Neural cell (in vitro differentiated cells): ENCODE results near the gene ARHGAP6.

Experiments
- CTCF ChIP-seq: fragments of 450-650 bp; IDR thresholded peaks from 2 replicates; pipeline ENCODE4 v1.5.1; 2014; ENCODE audit warnings: antibody characterized with exemption, mild to moderate bottlenecking, moderate library complexity; ENCODE audit not compliant: poor library complexity, severe bottlenecking
- MXI1 ChIP-seq: fragments of 450-650 bp; conservative IDR thresholded peaks from 2 replicates; pipeline ENCODE4 v1.6.1; 2014; ENCODE audit warnings: antibody characterized with exemption, mild to moderate bottlenecking; ENCODE audit not compliant: poor library complexity, severe bottlenecking
- POLR2AphosphoS5 ChIP-seq: IDR thresholded peaks from 2 replicates; pipeline ENCODE4 v1.6.1; 2012

DNA sequence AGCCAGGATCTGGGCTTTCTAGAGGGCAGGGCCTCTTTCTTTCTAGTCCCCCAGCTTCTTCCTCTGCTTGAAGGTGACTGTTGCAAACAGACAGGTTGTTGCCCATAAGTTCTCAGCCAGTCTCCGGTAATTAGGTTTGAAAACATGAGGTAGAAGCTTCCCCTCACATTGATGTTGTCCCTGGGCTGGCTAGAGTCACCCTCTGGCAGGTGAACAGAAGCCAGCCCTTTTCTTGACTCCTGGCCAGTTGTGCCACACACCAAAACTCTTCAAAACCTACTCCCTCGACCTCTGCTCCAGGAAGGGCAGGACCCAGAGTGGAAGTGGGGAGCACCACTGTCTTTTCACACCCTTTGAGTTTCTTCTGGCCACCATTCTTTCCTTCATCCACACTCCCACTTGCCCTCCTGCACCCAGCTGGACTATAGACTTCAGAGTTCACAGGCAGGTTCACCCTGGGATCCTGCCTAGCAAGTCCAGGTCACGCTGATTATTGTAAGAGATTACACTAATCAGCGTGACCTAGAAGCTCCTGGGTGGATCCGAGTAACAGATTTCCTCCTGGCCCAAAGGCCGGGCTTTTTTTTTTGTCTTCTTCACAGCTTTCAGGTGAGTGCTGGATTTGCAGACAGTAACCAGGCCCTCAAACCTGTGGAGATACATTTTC is 37.4 kb upstream of the ARHGAP6 start:
- no peak for TF ChIP-seq CTCF
- TF ChIP-seq MXI1 = no peak
- TF ChIP-seq POLR2AphosphoS5 = no peak
